A673 (cell line): Measurements from ENCODE around the gene RPS6KA5.

Experiments
- EZH2 ChIP-seq: fragments of 200-600 bp; sonication (generic); IDR thresholded peaks from 2 replicates; pipeline ENCODE4 v1.6.1; 2017; ENCODE audit warnings: borderline replicate concordance, low read depth, mild to moderate bottlenecking, mixed read lengths, antibody characterized with exemption, low read length; ENCODE audit not compliant: poor library complexity, severe bottlenecking
- TF ChIP-seq, protein P1 (sequence below): fragments of 300-800, 200-600 bp; sonication (generic); conservative IDR thresholded peaks from 2 replicates; pipeline ENCODE4 v1.5.1; 2017; ENCODE audit warnings: low read depth, mild to moderate bottlenecking, antibody characterized with exemption, low read length, moderate library complexity, mixed read lengths

- TF ChIP-seq, protein P1, sequence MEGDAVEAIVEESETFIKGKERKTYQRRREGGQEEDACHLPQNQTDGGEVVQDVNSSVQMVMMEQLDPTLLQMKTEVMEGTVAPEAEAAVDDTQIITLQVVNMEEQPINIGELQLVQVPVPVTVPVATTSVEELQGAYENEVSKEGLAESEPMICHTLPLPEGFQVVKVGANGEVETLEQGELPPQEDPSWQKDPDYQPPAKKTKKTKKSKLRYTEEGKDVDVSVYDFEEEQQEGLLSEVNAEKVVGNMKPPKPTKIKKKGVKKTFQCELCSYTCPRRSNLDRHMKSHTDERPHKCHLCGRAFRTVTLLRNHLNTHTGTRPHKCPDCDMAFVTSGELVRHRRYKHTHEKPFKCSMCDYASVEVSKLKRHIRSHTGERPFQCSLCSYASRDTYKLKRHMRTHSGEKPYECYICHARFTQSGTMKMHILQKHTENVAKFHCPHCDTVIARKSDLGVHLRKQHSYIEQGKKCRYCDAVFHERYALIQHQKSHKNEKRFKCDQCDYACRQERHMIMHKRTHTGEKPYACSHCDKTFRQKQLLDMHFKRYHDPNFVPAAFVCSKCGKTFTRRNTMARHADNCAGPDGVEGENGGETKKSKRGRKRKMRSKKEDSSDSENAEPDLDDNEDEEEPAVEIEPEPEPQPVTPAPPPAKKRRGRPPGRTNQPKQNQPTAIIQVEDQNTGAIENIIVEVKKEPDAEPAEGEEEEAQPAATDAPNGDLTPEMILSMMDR, result no peak
- TF ChIP-seq EZH2, result no peak
Observed at GRCh38 chr14:90960818-90961217, 99.6 kb downstream of the RPS6KA5 start.
